SK-N-SH (cell line): ENCODE results near the gene TAS1R3. TPM values are rescaled to one million over a fixed set of nuclear protein-coding genes. Genes with fewer than 3 reads are reported as not detected.

ENCODE experiments used
- CTCF ChIA-PET: fragments of 300-600, 350-600 bp; formaldehyde crosslinking; extraction: SDS; loops from one replicate; lab custom pipeline; 2021; lab: Yijun Ruan, JAX
- POLR2A ChIA-PET: fragments of 350-600 bp; sonication (Branson Sonifier 250); formaldehyde crosslinking; extraction: SDS; loops from one replicate; lab custom pipeline; 2020; ENCODE audit warnings: antibody characterized with exemption, inconsistent platforms; lab: Yijun Ruan, JAX
- DNase-seq: peaks from one replicate; pipeline ENCODE4 v3.0.0; 2012
- H2AFZ ChIP-seq: fragments of 200-600 bp; sonication (generic); 2 replicates; pipeline ENCODE4 v1.8.1; 2016; ENCODE audit warnings: antibody characterized with exemption, mild to moderate bottlenecking, low read depth
- H3F3A ChIP-seq: fragments of 200-600 bp; sonication (generic); replicated peaks from 2 replicates; pipeline ENCODE3; 2016; ENCODE audit warnings: antibody characterized with exemption, mild to moderate bottlenecking; ENCODE audit not compliant: insufficient read depth
- H3K27ac ChIP-seq, 2 experiments: fragments of 200-500 bp in 1 of 2; fragments of 200-600 bp in 1 of 2; sonication (Bioruptor generic) in 1 of 2; sonication (generic), shearing (Covaris generic) in 1 of 2; 2 replicates each; pipeline versions ENCODE4 v1.5.1 to v1.6.1; 2014 to 2016; ENCODE audit warnings: low read depth in 2 of 2, inconsistent platforms in 1 of 2, low read length in 1 of 2, mild to moderate bottlenecking in 1 of 2, mixed read lengths in 1 of 2
- H3K27me3 ChIP-seq: fragments of 200-600 bp; sonication (generic), shearing (Covaris generic); 2 replicates; pipeline ENCODE4 v1.6.1; 2016; ENCODE audit warnings: mixed run types; ENCODE audit not compliant: insufficient read depth
- H3K36me3 ChIP-seq, 2 experiments: fragments of 200-500 bp in 1 of 2; fragments of 200-600 bp in 1 of 2; sonication (Bioruptor generic) in 1 of 2; sonication (generic) in 1 of 2; replicated peaks in 1 of 2; 2 replicates each; pipeline versions ENCODE3 to v1.5.1; 2014 to 2016; ENCODE audit warnings: low read length in 1 of 2, mild to moderate bottlenecking in 1 of 2; ENCODE audit not compliant: insufficient read depth in 2 of 2, control insufficient read depth in 1 of 2
- H3K4me1 ChIP-seq, 2 experiments: fragments of 200-500 bp in 1 of 2; fragments of 200-600 bp in 1 of 2; sonication (Bioruptor generic) in 1 of 2; sonication (generic), shearing (Covaris generic) in 1 of 2; 2 replicates each; pipeline versions ENCODE4 v1.5.1 to v1.6.1; 2014 to 2016; ENCODE audit warnings: low read depth in 1 of 2, low read length in 1 of 2, mixed run types in 1 of 2; ENCODE audit not compliant: insufficient read depth in 2 of 2, control insufficient read depth in 1 of 2
- H3K4me2 ChIP-seq: fragments of 200-600 bp; sonication (generic), shearing (Covaris generic); 2 replicates; pipeline ENCODE4 v1.6.1; 2017; ENCODE audit warnings: mixed run types
- H3K4me3 ChIP-seq, 2 experiments: fragments of 200-500 bp in 1 of 2; fragments of 200-600 bp in 1 of 2; sonication (Bioruptor generic) in 1 of 2; sonication (generic), shearing (Covaris generic) in 1 of 2; 2 replicates each; pipeline versions ENCODE4 v1.5.1 to v1.8.1; 2014 to 2016; ENCODE audit warnings: low read depth in 2 of 2, inconsistent platforms in 1 of 2, low read length in 1 of 2, mild to moderate bottlenecking in 1 of 2, mixed read lengths in 1 of 2, moderate library complexity in 1 of 2
- H3K79me2 ChIP-seq: fragments of 200-600 bp; sonication (generic); 2 replicates; pipeline ENCODE4 v1.8.1; 2017; ENCODE audit warnings: mild to moderate bottlenecking; ENCODE audit not compliant: insufficient read depth
- H3K9ac ChIP-seq: fragments of 200-600 bp; sonication (generic); 2 replicates; pipeline ENCODE4 v1.6.1; 2017; ENCODE audit warnings: mixed run types
- H3K9me2 ChIP-seq: fragments of 200-600 bp; sonication (generic); 2 replicates; pipeline ENCODE4 v1.6.1; 2017; ENCODE audit warnings: mixed run types
- H3K9me3 ChIP-seq: fragments of 200-600 bp; sonication (generic); 2 replicates; pipeline ENCODE4 v1.6.1; 2017; ENCODE audit warnings: mixed run types, mild to moderate bottlenecking, moderate library complexity
- H4K20me1 ChIP-seq: fragments of 200-600 bp; sonication (generic); 2 replicates; pipeline ENCODE4 v1.6.1; 2017; ENCODE audit warnings: mild to moderate bottlenecking, mixed run types; ENCODE audit not compliant: insufficient read depth
- CHD2 ChIP-seq: fragments of 150-350 bp; IDR thresholded peaks from 2 replicates; pipeline ENCODE4 v1.6.1; 2018; ENCODE audit warnings: low read length; ENCODE audit not compliant: partially characterized antibody
- FOSL2 ChIP-seq: IDR thresholded peaks from 2 replicates; pipeline ENCODE4 v1.4.0; 2012; ENCODE audit warnings: low read depth, mild to moderate bottlenecking, moderate library complexity, borderline replicate concordance
- FOXJ3 ChIP-seq: sonication (generic); formaldehyde crosslinking; IDR thresholded peaks from 2 replicates; pipeline ENCODE4 v1.5.1; 2020; ENCODE audit warnings: mild to moderate bottlenecking, missing genetic modification reagents
- FOXM1 ChIP-seq: IDR thresholded peaks from 2 replicates; pipeline ENCODE4 v1.4.0; 2012; ENCODE audit warnings: low read depth, mild to moderate bottlenecking
- GABPA ChIP-seq: IDR thresholded peaks from 2 replicates; pipeline ENCODE4 v1.4.0; 2012; ENCODE audit warnings: low read depth, mild to moderate bottlenecking
- JUND ChIP-seq: IDR thresholded peaks from 2 replicates; pipeline ENCODE4 v1.4.0; 2012
- MXI1 ChIP-seq: IDR thresholded peaks from 2 replicates; pipeline ENCODE4 v1.6.1; 2012; ENCODE audit warnings: mild to moderate bottlenecking, low read depth, low read length, improper control_type of control experiment
- POLR2AphosphoS5 ChIP-seq: IDR thresholded peaks from 2 replicates; pipeline ENCODE4 v1.6.1; 2012; ENCODE audit warnings: low read depth, low read length
- RAD21 ChIP-seq: IDR thresholded peaks from 2 replicates; pipeline ENCODE4 v1.6.1; 2012; ENCODE audit warnings: mild to moderate bottlenecking, low read length
- RCOR1 ChIP-seq: fragments of 150-350 bp; IDR thresholded peaks from 2 replicates; pipeline ENCODE4 v1.6.1; 2017; ENCODE audit warnings: antibody characterized with exemption, low read length
- SIN3A ChIP-seq: IDR thresholded peaks from 2 replicates; pipeline ENCODE4 v1.6.1; 2012; ENCODE audit warnings: low read depth, mild to moderate bottlenecking, low read length, moderate library complexity, borderline replicate concordance
- SMC3 ChIP-seq: IDR thresholded peaks from 2 replicates; pipeline ENCODE4 v1.6.1; 2012; ENCODE audit warnings: low read depth, low read length, improper control_type of control experiment
- TAF1 ChIP-seq: IDR thresholded peaks from 2 replicates; pipeline ENCODE4 v1.6.1; 2012; ENCODE audit warnings: low read depth, mild to moderate bottlenecking, low read length, moderate library complexity, borderline replicate concordance
- TCF12 ChIP-seq: IDR thresholded peaks from 2 replicates; pipeline ENCODE4 v1.4.0; 2012
- TEAD4 ChIP-seq: IDR thresholded peaks from 2 replicates; pipeline ENCODE4 v1.4.0; 2012; ENCODE audit warnings: mild to moderate bottlenecking, borderline replicate concordance; ENCODE audit not compliant: insufficient read depth
- YY1 ChIP-seq: IDR thresholded peaks from 2 replicates; pipeline ENCODE4 v1.4.0; 2012; ENCODE audit warnings: low read depth, mild to moderate bottlenecking
- WGBS: methylation state at CpG from one replicate; pipeline ENCODE4 v1.1.6; 2017; ENCODE audit warnings: low lambda C conversion rate; 5-methylcytosine and 5-hydroxymethylcytosine counted together
- polyA plus RNA-seq, 3 experiments: library from polyadenylated mRNA; depleted of rRNA; stranded (reverse); fragments of >200 nt; gene quantifications; 2 replicates each; pipeline ENCODE4 v1.2.3, GENCODE V29; 2012
- TF ChIP-seq, protein P1 (sequence below): fragments of 150-350 bp; IDR thresholded peaks from 2 replicates; pipeline ENCODE4 v1.6.1; 2017; ENCODE audit warnings: antibody characterized with exemption, low read length, low read depth, borderline replicate concordance
- TF ChIP-seq, protein P2 (sequence below): IDR thresholded peaks from 2 replicates; pipeline ENCODE4 v1.4.0; 2012; ENCODE audit warnings: low read depth, borderline replicate concordance
- TF ChIP-seq, protein P3 (sequence below): fragments of 200-600 bp; sonication (generic); IDR thresholded peaks from 2 replicates; pipeline ENCODE4 v1.6.1; 2017; ENCODE audit warnings: antibody characterized with exemption, mild to moderate bottlenecking, moderate library complexity
- TF ChIP-seq, protein P4 (sequence below): IDR thresholded peaks from 2 replicates; pipeline ENCODE4; 2012

The TAS1R3 gene
- polyA plus RNA-seq, 1 of the 3 experiments (the other 2 are of a cell fraction) = 0.08 TPM

DNA sequence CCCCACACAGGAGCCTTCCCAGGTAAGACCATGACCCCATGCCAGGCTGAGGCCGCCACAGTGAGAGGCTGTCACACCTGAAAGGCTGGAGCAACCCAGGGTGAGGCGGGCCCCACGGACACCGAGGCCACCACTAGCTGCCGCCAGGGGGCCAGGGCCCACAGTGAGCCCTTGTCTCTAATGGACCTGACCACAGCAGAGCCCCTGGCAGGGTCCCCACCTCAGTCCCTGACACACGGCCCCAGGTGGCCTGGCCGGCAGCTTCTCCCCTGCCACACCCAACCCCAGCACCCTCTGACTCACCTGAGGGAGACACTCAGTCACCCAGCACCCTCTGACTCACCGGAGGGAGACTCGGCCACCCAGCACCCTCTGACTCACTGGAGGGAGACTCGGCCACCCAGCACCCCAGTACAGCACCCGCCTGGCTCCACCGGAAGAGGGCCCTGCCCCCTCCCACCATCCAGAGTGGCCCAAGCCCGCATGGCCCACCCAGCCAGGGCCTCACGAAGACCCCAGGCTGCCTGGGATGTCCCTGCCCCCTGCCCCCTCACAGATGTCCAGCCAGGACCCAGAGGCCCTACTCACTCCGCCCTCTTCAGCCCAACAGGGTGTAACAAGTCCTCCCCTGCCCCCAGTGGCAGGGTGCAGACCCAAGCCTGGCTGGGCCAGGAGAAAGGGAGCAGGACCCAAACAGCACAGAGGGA lies 13.7 kb downstream of the TAS1R3 start:
- CTCF ChIA-PET = interaction anchor here (0.7 to 4.8 kb wide), 9 partner anchors 10 to 32 kb away, joined by 3 to 34 read pairs (median 5); partner anchors contain the start of genes CPTP, INTS11 and TAS1R3
- Histone ChIP-seq H3K9me3 (no peaks in the 10 kb centered on the region), H2AFZ (no peak overlapping the region), H3K27ac (no peak overlapping the region), H3K4me2 (no peak overlapping the region; the same call in 1 of the 2 replicates), H3F3A (no peaks in the 10 kb centered on the region), H3K9me2 (no peaks in the 10 kb centered on the region), H3K27me3 (no peaks in the 10 kb centered on the region), H3K4me3 (no peak overlapping the region)
- WGBS = no CpG with 5 or more reads among the region's 15 CpGs
- TF ChIP-seq RCOR1 (no peak), SIN3A (no peak), JUND (no peak; the same call in 1 of the 2 replicates), GABPA (no peak), FOXM1 (no peak), FOSL2 (peak; percentile 56; the same call in 1 of the 2 replicates), SMC3 (peak; percentile 39; the same call in 1 of the 2 replicates), MXI1 (no peak), TEAD4 (no peak), FOXJ3 (CRISPR knock-in tag) (no peak), CHD2 (no peak), RAD21 (peak; percentile 38), TAF1 (no peak), POLR2AphosphoS5 (no peak), YY1 (no peak), TCF12 (no peak)
- TF ChIP-seq, protein P1, sequence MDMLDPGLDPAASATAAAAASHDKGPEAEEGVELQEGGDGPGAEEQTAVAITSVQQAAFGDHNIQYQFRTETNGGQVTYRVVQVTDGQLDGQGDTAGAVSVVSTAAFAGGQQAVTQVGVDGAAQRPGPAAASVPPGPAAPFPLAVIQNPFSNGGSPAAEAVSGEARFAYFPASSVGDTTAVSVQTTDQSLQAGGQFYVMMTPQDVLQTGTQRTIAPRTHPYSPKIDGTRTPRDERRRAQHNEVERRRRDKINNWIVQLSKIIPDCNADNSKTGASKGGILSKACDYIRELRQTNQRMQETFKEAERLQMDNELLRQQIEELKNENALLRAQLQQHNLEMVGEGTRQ = no peak
- TF ChIP-seq, protein P2, sequence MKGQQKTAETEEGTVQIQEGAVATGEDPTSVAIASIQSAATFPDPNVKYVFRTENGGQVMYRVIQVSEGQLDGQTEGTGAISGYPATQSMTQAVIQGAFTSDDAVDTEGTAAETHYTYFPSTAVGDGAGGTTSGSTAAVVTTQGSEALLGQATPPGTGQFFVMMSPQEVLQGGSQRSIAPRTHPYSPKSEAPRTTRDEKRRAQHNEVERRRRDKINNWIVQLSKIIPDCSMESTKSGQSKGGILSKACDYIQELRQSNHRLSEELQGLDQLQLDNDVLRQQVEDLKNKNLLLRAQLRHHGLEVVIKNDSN = no peak
- TF ChIP-seq, protein P3, sequence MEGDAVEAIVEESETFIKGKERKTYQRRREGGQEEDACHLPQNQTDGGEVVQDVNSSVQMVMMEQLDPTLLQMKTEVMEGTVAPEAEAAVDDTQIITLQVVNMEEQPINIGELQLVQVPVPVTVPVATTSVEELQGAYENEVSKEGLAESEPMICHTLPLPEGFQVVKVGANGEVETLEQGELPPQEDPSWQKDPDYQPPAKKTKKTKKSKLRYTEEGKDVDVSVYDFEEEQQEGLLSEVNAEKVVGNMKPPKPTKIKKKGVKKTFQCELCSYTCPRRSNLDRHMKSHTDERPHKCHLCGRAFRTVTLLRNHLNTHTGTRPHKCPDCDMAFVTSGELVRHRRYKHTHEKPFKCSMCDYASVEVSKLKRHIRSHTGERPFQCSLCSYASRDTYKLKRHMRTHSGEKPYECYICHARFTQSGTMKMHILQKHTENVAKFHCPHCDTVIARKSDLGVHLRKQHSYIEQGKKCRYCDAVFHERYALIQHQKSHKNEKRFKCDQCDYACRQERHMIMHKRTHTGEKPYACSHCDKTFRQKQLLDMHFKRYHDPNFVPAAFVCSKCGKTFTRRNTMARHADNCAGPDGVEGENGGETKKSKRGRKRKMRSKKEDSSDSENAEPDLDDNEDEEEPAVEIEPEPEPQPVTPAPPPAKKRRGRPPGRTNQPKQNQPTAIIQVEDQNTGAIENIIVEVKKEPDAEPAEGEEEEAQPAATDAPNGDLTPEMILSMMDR = peak; percentile 57
- TF ChIP-seq, protein P4, sequence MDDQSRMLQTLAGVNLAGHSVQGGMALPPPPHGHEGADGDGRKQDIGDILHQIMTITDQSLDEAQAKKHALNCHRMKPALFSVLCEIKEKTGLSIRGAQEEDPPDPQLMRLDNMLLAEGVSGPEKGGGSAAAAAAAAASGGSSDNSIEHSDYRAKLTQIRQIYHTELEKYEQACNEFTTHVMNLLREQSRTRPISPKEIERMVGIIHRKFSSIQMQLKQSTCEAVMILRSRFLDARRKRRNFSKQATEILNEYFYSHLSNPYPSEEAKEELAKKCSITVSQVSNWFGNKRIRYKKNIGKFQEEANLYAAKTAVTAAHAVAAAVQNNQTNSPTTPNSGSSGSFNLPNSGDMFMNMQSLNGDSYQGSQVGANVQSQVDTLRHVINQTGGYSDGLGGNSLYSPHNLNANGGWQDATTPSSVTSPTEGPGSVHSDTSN = no peak
- TF ChIP-seq, all 33 proteins: peak for 4
- H3K36me3 ChIP-seq = peaks cover 0 to 4% of the 10 kb centered on the region in 2 experiments
- no peak overlapping the region for H3K9ac ChIP-seq
- DNase-seq = peak; percentile 85
- H4K20me1 ChIP-seq = peaks cover 50% of the 10 kb centered on the region
- H3K79me2 ChIP-seq = peaks cover 47% of the 10 kb centered on the region
- H3K4me1 ChIP-seq = peaks cover 0 to 19% of the 10 kb centered on the region in 2 experiments; a peak in 1 of 4 replicates
- POLR2A ChIA-PET = no interaction called here
